Measurements from ENCODE around the gene ATN1. TPM values are rescaled to one million over a fixed set of nuclear protein-coding genes. Genes with fewer than 3 reads are reported as not detected.

The ATN1 gene
- total and polyA plus RNA-seq, 9 of the 15 experiments (the other 6 are each of a cell fraction or from before 2014, with no cell fraction given) = 0.15 to 49.8 (median 2.7) TPM

- ATAC-seq (peak; percentile 8; the same call in 2 of the 3 replicates), DNase-seq (ENCODE audit: extremely low read depth in 1 of 4, low spot score in 3 of 4) (peak; percentile 51 to 70 (median 62)), FAIRE-seq (no peak)
- peak overlapping the region; percentile 95 for H3K4me2 ChIP-seq (ENCODE audit: insufficient read depth, low read length)
- ChIA-PET CTCF (ENCODE audit: low intra/inter-chr PET ratio) (interaction anchor here (0.5 to 1.8 kb wide), 3 partner anchors 17 to 92 kb away, joined by 3 to 13 read pairs (median 5); partner anchors contain the start of genes C12orf57 and RNU7-1), POLR2A (interaction anchor here (0.6 to 8.0 kb wide), 15 partner anchors 9 to 407 kb away, joined by 3 to 98 read pairs (median 4); partner anchors contain the start of genes C12orf57, LPCAT3, RNU7-1 and SPSB2)
- peak overlapping the region; percentile 42 for H3K4me3 ChIP-seq
- in situ Hi-C loops (cut with MboI) = no loop called here
- no peaks in the 10 kb centered on the region for H3K27me3 ChIP-seq (ENCODE audit: control insufficient read depth in 2 of 2, insufficient read depth in 2 of 2, low read length in 2 of 2)
- intact Hi-C loops (cut with micrococcal nuclease) = loop anchor here (10.0 kb wide), 1 partner anchor 224 kb away; the partner anchor contains the start of gene PEX5
- TSS peak; percentile 81 for BruUV-seq (replicated peaks)
- H3K79me2 ChIP-seq (ENCODE audit: control insufficient read depth, insufficient read depth, low read length) = peaks cover 10% of the 10 kb centered on the region; the same call in 2 of the 3 replicates
- H3K9ac ChIP-seq (ENCODE audit: insufficient read depth in 1 of 2, low read depth in 2 of 2, low read length in 2 of 2) = peak overlapping the region; percentile 92 to 96
- peak overlapping the region; percentile 89 for H2AFZ ChIP-seq (ENCODE audit: low read depth, low read length)
- H3K27ac ChIP-seq (ENCODE audit: extremely low read depth, low read depth, low read length) = peak overlapping the region; percentile 96
- 3% methylated on average over 23 of the region's 24 CpGs for WGBS (ENCODE audit: insufficient coverage, low coverage, missing lambda C conversion rate)
- H3K9me1 ChIP-seq (ENCODE audit: control insufficient read depth, insufficient read depth, low read length) = no peaks in the 10 kb centered on the region
- H3K4me1 ChIP-seq (replicated peaks in 1 of 2; ENCODE audit: control insufficient read depth in 2 of 2, insufficient read depth in 2 of 2, low read length in 2 of 2) = peaks cover 44 to 69% of the 10 kb centered on the region in 2 experiments
- no peaks in the 10 kb centered on the region for H3K9me3 ChIP-seq (replicated peaks; ENCODE audit: control insufficient read depth, insufficient read depth, low read depth, low read length)
- no peaks in the 10 kb centered on the region for H4K20me1 ChIP-seq (replicated peaks; ENCODE audit: control insufficient read depth, insufficient read depth, low read length)
- H3K36me3 ChIP-seq (ENCODE audit: control insufficient read depth, insufficient read depth, low read length) = peaks cover 18% of the 10 kb centered on the region; the same call in 2 of the 3 replicates
- TF ChIP-seq, protein P1, sequence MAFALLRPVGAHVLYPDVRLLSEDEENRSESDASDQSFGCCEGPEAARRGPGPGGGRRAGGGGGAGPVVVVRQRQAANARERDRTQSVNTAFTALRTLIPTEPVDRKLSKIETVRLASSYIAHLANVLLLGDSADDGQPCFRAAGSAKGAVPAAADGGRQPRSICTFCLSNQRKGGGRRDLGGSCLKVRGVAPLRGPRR (CRISPR knock-in tag; IDR thresholded peaks at IDR 0.05) = no peak
- TF ChIP-seq MTA1 (IDR thresholded peaks at IDR 0.05; ENCODE audit: borderline replicate concordance) (no peak), RBM39 (optimal IDR thresholded peaks at IDR 0.05; ENCODE audit: low read depth, low read length) (no peak), ARID1B (IDR thresholded peaks at IDR 0.05) (peak; percentile 37), SNIP1 (IDR thresholded peaks at IDR 0.05; ENCODE audit: low read depth) (no peak), ZNF23 (CRISPR knock-in tag; IDR thresholded peaks at IDR 0.05) (no peak), SAP30 (IDR thresholded peaks at IDR 0.05; ENCODE audit: borderline replicate concordance, insufficient read depth, low read depth, low read length, poor library complexity, severe bottlenecking) (no peak), RNF2 (IDR thresholded peaks at IDR 0.05) (no peak), ZBTB34 (CRISPR knock-in tag; IDR thresholded peaks at IDR 0.05) (no peak), KDM2B (CRISPR knock-in tag; IDR thresholded peaks at IDR 0.05) (no peak), ZNF124 (CRISPR knock-in tag; IDR thresholded peaks at IDR 0.05) (no peak), RUNX1 (IDR thresholded peaks at IDR 0.05; ENCODE audit: low read depth) (no peak), MEF2A (IDR thresholded peaks at IDR 0.05; ENCODE audit: control insufficient read depth, low read depth, low read length) (no peak), TRIM24 (IDR thresholded peaks at IDR 0.05) (no peak), SIRT6 (IDR thresholded peaks at IDR 0.05; ENCODE audit: low read depth, low read length) (no peak), ZNF639 (CRISPR knock-in tag; conservative IDR thresholded peaks at IDR 0.05 in 1 of 2, IDR thresholded peaks at IDR 0.05 in 1 of 2) (peak in 1 of 2 experiments; percentile 59; a peak in 2 of 4 replicates), ZBTB2 (IDR thresholded peaks at IDR 0.05) (peak; percentile 53; the same call in 1 of the 2 replicates), POLR2G (IDR thresholded peaks at IDR 0.05; ENCODE audit: low read depth, low read length) (peak; percentile 62; the same call in 1 of the 2 replicates), SIN3B (IDR thresholded peaks at IDR 0.05; ENCODE audit: low read depth) (no peak)
Measured at GRCh38 chr12:6961278-6961694, 33.5 kb downstream of the ATN1 start.

All from K562 (cell line).